GM19395 (cell line): Measurements from ENCODE around the gene SMC1B.
"Not testable (repeated sequence)": the region's sequence is repeated elsewhere in the genome, so short reads cannot be mapped to it uniquely, and the experiment has no call there.

Experiments used
- ATAC-seq: cut with Tn5 transposase; IDR thresholded peaks from one replicate; pipeline ENCODE4 v1.9.1; 2021; ENCODE audit warnings: mild to moderate bottlenecking, moderate library complexity; ENCODE audit not compliant: unreplicated experiment

The SMC1B gene

GRCh38 chr22:45351956-45352355 lies 61.4 kb downstream of the SMC1B start:
- ATAC-seq = no peak

DNA sequence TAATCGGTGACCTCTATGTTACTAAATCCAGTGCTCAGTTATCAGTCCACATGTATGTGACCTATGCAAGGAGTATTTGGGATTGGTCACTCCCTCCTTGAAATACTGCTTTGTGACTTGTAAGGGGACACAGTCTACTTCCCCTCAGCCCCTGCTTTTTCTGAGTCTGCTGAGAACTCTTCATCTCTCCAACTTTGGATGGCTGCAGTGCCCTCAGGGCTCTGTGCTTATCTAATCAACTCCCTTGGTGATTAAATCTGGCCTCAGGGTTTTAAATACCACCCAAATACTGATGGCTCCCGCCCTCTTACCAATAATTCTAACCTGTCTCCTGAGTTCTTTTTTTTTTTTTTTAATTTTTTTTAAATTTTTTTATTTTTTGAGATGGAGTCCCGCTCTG lies 63.5 kb downstream of the SMC1B start:
- ATAC-seq = no peak

GRCh38 chr22:45344334-45344733 lies 69.1 kb downstream of the SMC1B start:
- ATAC-seq = no peak

GRCh38 chr22:45343143-45343542 lies 70.3 kb downstream of the SMC1B start:
- ATAC-seq = no peak

DNA sequence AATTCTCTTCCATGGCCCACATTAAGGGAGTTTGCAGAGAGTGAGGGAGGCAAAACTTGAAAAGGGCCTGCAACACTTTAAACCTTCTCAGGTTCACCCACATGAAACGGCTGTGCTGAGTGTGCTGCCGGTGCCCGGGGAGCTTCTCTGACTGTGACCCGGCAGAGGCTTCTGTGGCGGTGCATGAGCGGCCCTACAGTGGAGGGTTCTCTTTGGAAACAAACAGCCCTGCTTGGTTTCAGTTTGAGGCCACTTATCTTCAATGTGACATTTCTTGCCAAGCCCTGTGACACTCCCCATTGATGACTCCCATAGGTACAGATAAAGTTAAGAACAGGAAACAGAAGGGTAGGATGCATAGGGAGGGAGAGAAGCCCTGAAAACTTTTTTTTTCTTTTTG lies 71.9 kb downstream of the SMC1B start:
- no peak for ATAC-seq

DNA sequence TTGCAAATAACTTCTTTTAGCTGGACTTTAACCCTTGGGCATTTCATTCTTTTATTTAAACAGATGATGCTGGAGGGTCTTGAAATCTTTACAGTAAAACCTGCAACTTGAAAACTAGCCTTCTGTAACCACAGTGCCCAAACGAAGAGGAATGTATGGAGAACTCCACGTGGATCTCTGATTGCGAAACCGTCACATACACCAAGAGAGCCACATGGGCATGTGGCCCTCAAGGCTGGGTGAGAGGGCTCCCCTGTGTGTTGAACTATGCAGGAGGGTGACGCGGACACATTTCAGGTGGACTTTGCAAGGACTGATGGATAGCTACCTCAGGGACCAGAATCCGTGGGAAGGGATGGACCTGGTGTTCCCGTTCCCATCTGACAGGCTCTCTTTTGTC lies 73.1 kb downstream of the SMC1B start:
- no peak for ATAC-seq

GRCh38 chr22:45338795-45339194 lies 74.6 kb downstream of the SMC1B start:
- ATAC-seq = no peak

GRCh38 chr22:45337536-45337935 lies 75.9 kb downstream of the SMC1B start:
- no peak for ATAC-seq

- no peak for ATAC-seq
Measured at GRCh38 chr22:45336971-45337431, 76.4 kb downstream of the SMC1B start.

GRCh38 chr22:45335854-45336522 lies 77.4 kb downstream of the SMC1B start:
- ATAC-seq = no peak

DNA sequence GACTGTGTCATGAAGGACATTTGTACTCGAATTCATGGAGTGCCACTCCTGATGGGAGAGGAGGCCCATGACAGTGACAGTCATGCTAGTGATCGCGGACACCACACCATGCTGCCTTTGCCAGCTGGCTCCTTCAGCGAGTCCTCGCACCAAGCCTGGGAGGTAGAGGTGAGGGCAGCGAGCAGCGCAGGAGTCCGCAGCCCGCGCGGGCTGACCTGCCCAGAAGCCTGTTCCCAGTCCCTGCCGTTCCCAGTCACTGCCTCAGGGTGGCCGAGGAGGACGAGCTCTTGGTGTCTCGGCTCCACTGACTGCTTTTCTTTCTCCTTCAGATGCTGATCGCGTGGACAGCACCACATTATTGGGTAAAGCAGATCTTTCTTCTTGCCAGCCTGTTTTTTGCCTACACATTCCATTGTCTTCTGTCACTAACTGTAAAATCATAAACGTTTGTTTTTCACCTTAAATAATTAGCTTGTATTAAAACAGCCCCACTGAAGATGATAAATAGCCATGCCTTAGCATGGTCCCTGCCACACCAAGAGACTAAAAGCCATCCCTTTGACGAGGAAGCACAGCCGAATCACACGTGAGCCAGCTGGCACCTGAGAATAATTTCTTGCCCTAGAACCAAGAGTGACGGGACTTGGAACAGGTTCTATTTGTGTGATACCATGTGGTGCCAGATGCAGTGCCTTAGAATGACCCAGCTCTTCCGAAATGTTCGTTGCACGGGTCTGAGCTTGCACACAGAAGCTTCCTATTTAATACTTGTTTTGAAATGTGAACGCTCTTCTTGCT lies 78.2 kb downstream of the SMC1B start:
- ATAC-seq = no peak

DNA sequence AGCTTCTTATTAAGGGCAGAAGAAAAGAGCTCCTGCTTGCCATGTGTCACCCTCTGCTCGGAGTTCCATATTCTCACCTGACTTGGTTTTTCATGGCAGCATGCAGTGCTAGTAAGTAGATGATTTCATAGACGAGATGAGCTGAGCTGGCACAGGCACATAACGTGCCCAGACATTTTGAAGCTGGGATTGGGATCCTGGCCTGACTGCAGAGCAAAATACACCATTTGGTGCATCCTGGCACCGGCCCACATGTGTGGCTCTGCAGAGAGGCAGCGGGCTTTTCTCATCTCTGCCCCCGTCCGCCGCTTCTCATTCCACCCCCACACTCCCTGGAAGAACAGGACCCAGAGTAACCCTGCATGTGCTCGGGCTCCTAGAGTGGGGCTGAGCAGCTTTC lies 78.9 kb downstream of the SMC1B start:
- no peak for ATAC-seq

DNA sequence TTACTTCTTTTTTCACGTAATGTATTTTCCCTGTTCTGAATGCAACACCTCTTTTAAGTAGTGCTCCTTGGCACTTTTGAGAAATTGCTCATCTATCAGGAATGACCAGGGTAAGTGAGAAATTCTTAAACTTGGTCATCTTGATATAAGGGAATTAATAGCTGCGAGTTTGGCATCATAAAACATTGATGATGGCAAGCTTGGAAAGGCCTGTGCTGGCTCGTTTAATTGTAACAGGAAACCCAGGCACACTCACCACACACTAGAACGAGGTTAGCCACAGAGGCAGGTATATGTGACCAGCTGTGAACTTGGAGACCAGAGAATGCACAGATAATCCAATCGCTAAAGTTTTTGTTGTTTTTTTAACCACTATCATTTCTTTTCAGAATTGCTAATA lies 79.3 kb downstream of the SMC1B start:
- ATAC-seq = no peak

DNA sequence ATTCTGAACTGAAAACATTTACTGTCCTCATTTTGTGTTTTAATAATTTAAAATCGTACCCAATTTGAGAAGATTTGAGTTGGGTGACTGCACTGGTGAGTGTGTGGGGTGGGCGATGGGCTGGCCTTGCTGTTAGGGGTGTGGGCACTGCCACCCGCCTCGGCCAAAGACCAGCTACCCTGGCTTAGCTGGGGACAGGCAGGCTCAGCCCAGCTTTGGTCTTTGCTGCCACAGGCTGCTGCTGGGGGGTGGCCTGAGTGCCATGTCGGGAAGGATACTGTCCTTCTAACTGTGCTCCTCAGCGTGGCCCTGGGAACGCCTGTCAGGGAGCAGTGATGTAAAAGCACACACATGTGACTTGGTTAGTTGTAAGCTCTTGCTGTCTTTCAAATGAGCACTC lies 81.4 kb downstream of the SMC1B start:
- ATAC-seq = no peak

- ATAC-seq = no peak
Measured at GRCh38 chr22:45331486-45331885, 81.9 kb downstream of the SMC1B start.

DNA sequence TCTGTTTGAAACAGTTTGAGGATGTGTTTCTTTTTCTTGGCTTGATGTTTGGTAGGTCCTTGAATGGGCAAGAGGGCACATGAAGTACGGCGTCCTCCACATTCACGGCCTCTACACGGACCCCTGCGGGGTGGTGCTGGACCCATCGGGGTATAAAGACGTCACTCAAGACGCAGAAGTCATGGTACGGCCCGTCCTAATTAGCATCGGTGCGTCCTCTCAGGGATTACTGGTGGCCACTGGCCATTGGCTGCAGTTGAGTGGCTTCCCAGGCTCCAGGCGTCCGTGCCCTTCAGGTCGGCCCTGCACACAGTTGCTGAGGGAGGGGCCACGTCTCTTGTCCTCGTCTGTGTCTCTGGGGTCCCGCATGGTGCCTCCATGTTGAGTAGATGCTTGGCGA lies 82.9 kb downstream of the SMC1B start:
- ATAC-seq = no peak

- ATAC-seq = no peak
Measured at GRCh38 chr22:45329530-45329936, 83.9 kb downstream of the SMC1B start.

DNA sequence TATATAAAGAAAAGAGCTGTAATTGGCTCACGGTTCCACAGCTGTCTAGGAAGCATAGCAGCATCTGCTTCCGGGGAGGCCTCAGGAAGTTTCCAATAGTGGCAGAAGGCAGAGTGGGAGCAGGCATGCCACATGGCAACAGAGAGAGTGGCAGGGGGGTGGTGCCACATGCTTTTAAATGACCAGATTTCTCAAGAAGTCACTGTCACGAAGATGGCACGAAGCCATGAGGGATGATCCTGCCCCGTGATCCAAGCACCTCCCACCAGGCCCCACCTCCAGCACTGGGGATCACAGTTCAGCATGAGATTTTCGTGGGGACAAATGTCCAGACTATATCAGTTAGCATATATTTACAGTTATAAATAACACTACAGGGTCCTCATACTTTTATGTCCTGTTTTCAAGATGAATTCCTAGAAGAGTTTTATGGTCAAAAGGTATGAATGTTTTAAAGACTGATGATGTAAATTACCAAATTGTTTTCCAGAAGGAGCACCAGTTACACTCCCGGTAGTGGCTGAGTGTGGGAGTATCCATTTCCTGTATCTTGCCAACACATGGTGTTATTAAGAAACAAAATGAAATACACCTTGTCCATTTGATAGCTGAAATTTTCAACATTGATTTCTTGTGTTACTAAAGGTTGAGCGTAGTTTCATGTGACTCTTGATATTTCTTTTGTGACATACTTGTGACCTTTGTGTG lies 84.4 kb downstream of the SMC1B start:
- ATAC-seq = no peak

GRCh38 chr22:45328261-45328660 lies 85.1 kb downstream of the SMC1B start:
- ATAC-seq = not testable (repeated sequence)

DNA sequence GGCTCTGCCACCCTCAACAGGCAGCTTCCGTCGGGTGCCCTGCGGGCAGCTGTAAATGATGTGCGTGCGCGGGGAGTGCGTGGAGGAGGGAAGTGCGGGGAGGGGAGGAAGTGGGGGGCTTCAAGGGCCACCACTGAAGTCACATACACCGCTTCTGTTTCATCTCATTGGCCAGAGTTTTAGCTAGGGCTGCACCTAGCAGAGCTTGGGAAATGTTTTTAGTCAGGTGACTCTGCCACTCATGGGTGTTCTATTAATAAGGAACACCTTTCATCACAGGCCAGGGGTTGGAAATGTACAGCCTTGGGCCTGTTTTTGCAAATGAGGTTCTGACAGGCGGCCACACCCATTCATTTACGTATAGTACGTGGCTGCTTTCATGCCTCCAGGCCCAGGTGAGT lies 89.1 kb downstream of the SMC1B start:
- no peak for ATAC-seq

DNA sequence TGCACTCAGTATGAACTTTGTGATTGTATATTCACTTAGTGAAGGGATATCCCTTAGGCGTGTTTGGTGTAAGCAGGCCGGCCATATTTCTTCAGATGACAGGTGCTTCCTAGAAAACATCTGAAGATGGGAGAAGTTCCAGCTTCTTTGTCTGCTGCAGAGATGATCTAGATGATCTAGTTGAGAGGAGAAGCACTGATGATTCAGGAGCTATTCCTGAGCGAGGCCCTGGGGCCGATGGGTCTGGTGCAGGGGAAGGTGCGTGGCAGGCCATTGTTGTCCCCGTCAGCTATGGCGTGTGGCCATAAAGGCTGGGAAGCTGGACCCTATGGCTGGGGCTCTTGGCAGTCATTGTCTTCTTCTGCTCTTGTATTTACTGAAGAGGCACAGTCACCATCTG lies 89.7 kb downstream of the SMC1B start:
- no peak for ATAC-seq
